Mesothelial cell of epicardium (in vitro differentiated cells): Measurements from ENCODE around the gene CRYBA4. TPM values are rescaled to one million over a fixed set of nuclear protein-coding genes. Genes with fewer than 3 reads are reported as not detected.
A peak's percentile ranks its signal among the peaks of the same experiment; 100 is the strongest.

Experiments used
- DNase-seq, 2 experiments: peaks; one replicate each; pipeline ENCODE4 v3.0.0; 2021; ENCODE audit warnings: low spot score in 2 of 2; ENCODE audit not compliant: unreplicated experiment in 2 of 2
- H3K27ac Mint-ChIP-seq: 2 replicates; pipeline ENCODE4 v1.8.0; 2021; ENCODE audit warnings: mixed read lengths
- H3K27me3 Mint-ChIP-seq: 2 replicates; pipeline ENCODE4 v1.8.0; 2021; ENCODE audit warnings: low read depth, mixed read lengths
- H3K36me3 Mint-ChIP-seq: 2 replicates; pipeline ENCODE4 v1.8.0; 2021; ENCODE audit warnings: mixed read lengths
- H3K4me1 Mint-ChIP-seq: 2 replicates; pipeline ENCODE4 v1.8.0; 2021; ENCODE audit warnings: mixed read lengths
- H3K4me3 Mint-ChIP-seq: 2 replicates; pipeline ENCODE4 v1.8.0; 2021; ENCODE audit warnings: mild to moderate bottlenecking, moderate library complexity, mixed read lengths
- H3K9me3 Mint-ChIP-seq: 2 replicates; pipeline ENCODE4 v1.8.0; 2021; ENCODE audit warnings: mixed read lengths
- CTCF ChIP-seq: fragments of 200-600 bp; sonication (generic); IDR thresholded peaks from one replicate; pipeline ENCODE4 v1.5.0; 2021; ENCODE audit warnings: antibody characterized with exemption; ENCODE audit not compliant: unreplicated experiment
- total RNA-seq: library from RNA; stranded (reverse); gene quantifications from 3 replicates; pipeline ENCODE4 v1.2.1, GENCODE V29; 2021

Gene CRYBA4
- total RNA-seq, 1 donor from 2014 or later, result not detected

DNA sequence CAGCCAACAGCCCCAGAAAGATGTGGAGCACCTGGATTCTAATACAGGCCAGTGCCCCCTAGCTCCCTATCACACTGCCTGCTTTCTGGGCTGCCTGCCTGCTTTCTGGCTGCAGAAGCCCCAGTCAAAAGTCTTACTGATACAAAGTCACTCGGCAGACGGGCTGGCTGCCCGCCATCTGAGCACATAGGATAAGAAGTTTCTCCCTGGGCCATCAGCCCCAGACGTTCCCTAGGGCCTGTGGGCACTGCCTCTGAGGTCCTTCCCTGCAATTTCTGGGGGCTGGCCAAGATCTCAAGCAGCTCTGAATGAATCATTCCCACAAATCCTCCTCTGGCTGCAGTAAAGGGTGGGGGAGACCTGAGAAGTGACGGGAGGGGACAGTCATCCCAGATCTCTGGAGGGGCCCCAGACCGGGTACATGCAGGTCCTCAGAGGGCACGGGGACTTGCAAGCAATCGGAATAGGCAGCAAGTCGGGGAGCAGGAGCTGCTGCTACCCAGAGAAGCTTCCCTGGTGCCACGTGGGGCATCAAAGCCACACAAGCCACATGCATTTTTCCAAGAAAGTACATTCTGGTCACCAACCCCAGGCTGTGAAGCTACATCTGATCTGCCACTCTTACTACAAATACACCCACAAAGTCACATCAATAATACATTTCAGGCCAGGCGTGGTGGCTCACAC is 36.5 kb upstream of the CRYBA4 start:
- no peaks in the 10 kb centered on the region for H3K27me3 Mint-ChIP-seq
- DNase-seq, result no peak
- H3K4me1 Mint-ChIP-seq, result peaks cover 18% of the 10 kb centered on the region
- no peak for TF ChIP-seq CTCF
- no peak overlapping the region for H3K4me3 Mint-ChIP-seq
- peaks cover 4% of the 10 kb centered on the region for H3K9me3 Mint-ChIP-seq
- peak overlapping the region; percentile 68 for H3K27ac Mint-ChIP-seq
- H3K36me3 Mint-ChIP-seq, result no peaks in the 10 kb centered on the region

GRCh38 chr22:26586556-26587325 is 35.0 kb upstream of the CRYBA4 start:
- H3K9me3 Mint-ChIP-seq, result peaks cover 4% of the 10 kb centered on the region
- H3K4me3 Mint-ChIP-seq, result no peak overlapping the region
- no peak for TF ChIP-seq CTCF
- no peaks in the 10 kb centered on the region for H3K36me3 Mint-ChIP-seq
- H3K4me1 Mint-ChIP-seq, result peaks cover 17% of the 10 kb centered on the region
- peak overlapping the region; percentile 21 for H3K27ac Mint-ChIP-seq
- H3K27me3 Mint-ChIP-seq, result no peaks in the 10 kb centered on the region
- DNase-seq, result no peak

- no peak for TF ChIP-seq CTCF
- H3K4me3 Mint-ChIP-seq, result peak overlapping the region; percentile 74
- no peak overlapping the region for H3K27ac Mint-ChIP-seq
- H3K4me1 Mint-ChIP-seq, result peaks cover 17% of the 10 kb centered on the region
- H3K27me3 Mint-ChIP-seq, result peaks cover 6% of the 10 kb centered on the region
- H3K9me3 Mint-ChIP-seq, result peaks cover 4% of the 10 kb centered on the region
- DNase-seq, result no peak
- no peaks in the 10 kb centered on the region for H3K36me3 Mint-ChIP-seq
Measured at GRCh38 chr22:26587991-26588613, 33.7 kb upstream of the CRYBA4 start.

- Mint-ChIP-seq H3K36me3 (no peaks in the 10 kb centered on the region), H3K9me3 (peaks cover 4% of the 10 kb centered on the region), H3K27ac (peak overlapping the region; percentile 43), H3K4me1 (peaks cover 17% of the 10 kb centered on the region), H3K4me3 (peak overlapping the region; percentile 74), H3K27me3 (peaks cover 7% of the 10 kb centered on the region)
- no peak for TF ChIP-seq CTCF
- no peak for DNase-seq
Measured at GRCh38 chr22:26588729-26589366, 32.9 kb upstream of the CRYBA4 start.

GRCh38 chr22:26589367-26589844 is 32.4 kb upstream of the CRYBA4 start:
- peaks cover 7% of the 10 kb centered on the region for H3K27me3 Mint-ChIP-seq
- peak overlapping the region; percentile 74 for H3K4me3 Mint-ChIP-seq
- peak; percentile 33 to 44 for DNase-seq
- peak overlapping the region; percentile 43 for H3K27ac Mint-ChIP-seq
- no peak for TF ChIP-seq CTCF
- peaks cover 4% of the 10 kb centered on the region for H3K9me3 Mint-ChIP-seq
- peaks cover 15% of the 10 kb centered on the region for H3K4me1 Mint-ChIP-seq
- no peaks in the 10 kb centered on the region for H3K36me3 Mint-ChIP-seq
